Measurements from ENCODE around the gene OR6C2. TPM values are rescaled to one million over a fixed set of nuclear protein-coding genes. Genes with fewer than 3 reads are reported as not detected.

OR6C2 gene
- total RNA-seq, 6 donors from 2014 or later, result 2.1 TPM; not detected in 5

DNA sequence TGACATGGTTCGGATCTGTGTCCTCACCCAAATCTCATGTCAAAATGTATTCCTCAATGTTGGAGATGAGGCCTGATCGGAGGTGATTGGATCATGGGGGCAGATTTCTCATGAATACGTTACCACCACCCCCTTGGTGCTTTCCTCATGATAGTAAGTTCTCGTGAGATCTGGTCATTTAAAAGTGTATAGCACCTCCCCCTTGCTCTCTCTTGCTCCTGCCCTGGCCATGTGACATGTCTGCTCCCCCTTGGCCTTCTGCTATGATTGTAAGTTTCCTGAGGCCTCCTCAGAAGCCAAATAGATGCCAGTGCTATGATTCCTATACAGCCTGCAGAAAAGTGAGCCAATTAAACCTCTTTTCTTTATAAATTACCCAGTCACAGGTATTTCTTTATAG is 55.4 kb downstream of the OR6C2 start:
- H3K9me3 ChIP-seq, result no peaks in the 10 kb centered on the region
- H3K27me3 ChIP-seq, result no peaks in the 10 kb centered on the region
- H3K4me1 ChIP-seq, result no peaks in the 10 kb centered on the region
- TF ChIP-seq, protein P1, sequence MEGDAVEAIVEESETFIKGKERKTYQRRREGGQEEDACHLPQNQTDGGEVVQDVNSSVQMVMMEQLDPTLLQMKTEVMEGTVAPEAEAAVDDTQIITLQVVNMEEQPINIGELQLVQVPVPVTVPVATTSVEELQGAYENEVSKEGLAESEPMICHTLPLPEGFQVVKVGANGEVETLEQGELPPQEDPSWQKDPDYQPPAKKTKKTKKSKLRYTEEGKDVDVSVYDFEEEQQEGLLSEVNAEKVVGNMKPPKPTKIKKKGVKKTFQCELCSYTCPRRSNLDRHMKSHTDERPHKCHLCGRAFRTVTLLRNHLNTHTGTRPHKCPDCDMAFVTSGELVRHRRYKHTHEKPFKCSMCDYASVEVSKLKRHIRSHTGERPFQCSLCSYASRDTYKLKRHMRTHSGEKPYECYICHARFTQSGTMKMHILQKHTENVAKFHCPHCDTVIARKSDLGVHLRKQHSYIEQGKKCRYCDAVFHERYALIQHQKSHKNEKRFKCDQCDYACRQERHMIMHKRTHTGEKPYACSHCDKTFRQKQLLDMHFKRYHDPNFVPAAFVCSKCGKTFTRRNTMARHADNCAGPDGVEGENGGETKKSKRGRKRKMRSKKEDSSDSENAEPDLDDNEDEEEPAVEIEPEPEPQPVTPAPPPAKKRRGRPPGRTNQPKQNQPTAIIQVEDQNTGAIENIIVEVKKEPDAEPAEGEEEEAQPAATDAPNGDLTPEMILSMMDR (IDR thresholded peaks at IDR 0.05), result no peak
- no peak for TF ChIP-seq POLR2A (IDR thresholded peaks at IDR 0.05)
- no peak for TF ChIP-seq EP300 (IDR thresholded peaks at IDR 0.05)
- WGBS, 2 donors, result 81 to 90% methylated on average over 4 of the region's 4 CpGs
- DNase-seq, result no peak
- no peaks in the 10 kb centered on the region for H3K36me3 ChIP-seq
- ATAC-seq (ENCODE audit: low FRiP score in 2 of 2), result no peak
- no peak overlapping the region for H3K27ac ChIP-seq
- no peak overlapping the region for H3K4me3 ChIP-seq

GRCh38 chr12:55499810-55500252 is 56.0 kb downstream of the OR6C2 start:
- 16 to 43% methylated on average over 2 of the region's 2 CpGs for WGBS, 2 donors
- Histone ChIP-seq H3K9me3 (no peaks in the 10 kb centered on the region), H3K4me3 (no peak overlapping the region), H3K27me3 (no peaks in the 10 kb centered on the region), H3K27ac (no peak overlapping the region), H3K4me1 (no peaks in the 10 kb centered on the region), H3K36me3 (no peaks in the 10 kb centered on the region)
- no peak for ATAC-seq (ENCODE audit: low FRiP score in 2 of 2)
- TF ChIP-seq POLR2AphosphoS5 (IDR thresholded peaks at IDR 0.05) (no peak), EP300 (IDR thresholded peaks at IDR 0.05) (no peak), POLR2A (IDR thresholded peaks at IDR 0.05) (no peak)
- TF ChIP-seq, protein P1 (IDR thresholded peaks at IDR 0.05), result no peak
- DNase-seq, result no peak

DNA sequence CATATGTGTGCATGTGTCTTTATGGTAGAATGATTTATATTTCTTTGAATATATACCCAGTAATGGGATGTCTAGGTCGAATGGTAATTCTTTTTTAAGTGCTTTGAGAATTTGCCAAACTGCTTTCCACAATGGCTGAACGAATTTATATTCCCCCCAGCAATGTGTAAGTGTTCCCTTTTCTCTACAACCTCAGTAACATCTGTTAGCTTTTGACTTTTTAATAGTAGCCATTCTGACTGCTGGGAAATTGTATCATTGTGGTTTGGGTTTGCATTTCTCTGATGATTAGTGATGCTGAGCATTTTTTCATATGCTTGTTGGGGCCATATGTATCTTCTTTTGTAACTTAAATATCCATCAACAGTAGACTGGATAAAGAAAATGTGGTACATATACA is 57.7 kb downstream of the OR6C2 start:
- Histone ChIP-seq H3K27ac (no peak overlapping the region), H3K27me3 (no peaks in the 10 kb centered on the region), H3K9me3 (no peaks in the 10 kb centered on the region), H3K36me3 (no peaks in the 10 kb centered on the region), H3K4me3 (no peak overlapping the region), H3K4me1 (no peaks in the 10 kb centered on the region)
- no peak for ATAC-seq (ENCODE audit: low FRiP score in 2 of 2)
- DNase-seq, result no peak
- 42 to 48% methylated on average over 2 of the region's 2 CpGs for WGBS, 2 donors
- TF ChIP-seq, protein P1 (IDR thresholded peaks at IDR 0.05), result no peak
- TF ChIP-seq EP300 (IDR thresholded peaks at IDR 0.05) (no peak), POLR2AphosphoS5 (IDR thresholded peaks at IDR 0.05) (no peak), POLR2A (IDR thresholded peaks at IDR 0.05) (no peak)

Other genes starting within 250 kb of the OR6C2 start
- not detected for gene OR10A7, start 223.1 kb upstream of the OR6C2 start, total RNA-seq
- gene OR6C74, start 199.5 kb upstream of the OR6C2 start, total RNA-seq, result not detected
- not detected for gene OR6C6, start 147.5 kb upstream of the OR6C2 start, total RNA-seq
- gene OR6C1, start 129.7 kb upstream of the OR6C2 start, total RNA-seq, result not detected
- gene OR6C3, start 113.3 kb upstream of the OR6C2 start, total RNA-seq, result not detected
- not detected for gene OR6C75, start 81.1 kb upstream of the OR6C2 start, total RNA-seq
- gene OR6C65, start 43.5 kb upstream of the OR6C2 start, total RNA-seq, result not detected
- not detected for gene OR6C76, start 17.8 kb upstream of the OR6C2 start, total RNA-seq
- gene OR6C70, start 26.1 kb downstream of the OR6C2 start, total RNA-seq, result not detected
- gene OR6C68, start 48.3 kb downstream of the OR6C2 start, total RNA-seq, result not detected
- not detected for gene OR6C4, start 105.5 kb downstream of the OR6C2 start, total RNA-seq
- not detected for gene OR2AP1, start 128.4 kb downstream of the OR6C2 start, total RNA-seq
- not detected for gene OR10P1, start 192.8 kb downstream of the OR6C2 start, total RNA-seq